AG08396 (cell line): Measurements from ENCODE around the gene ABHD16B.
"Not testable (repeated sequence)": the region's sequence is repeated elsewhere in the genome, so short reads cannot be mapped to it uniquely, and the experiment has no call there.

Source experiments
- DNase-seq: peaks from one replicate; pipeline ENCODE4 v3.0.0; 2012; ENCODE audit warnings: low spot score, mixed read lengths

ABHD16B gene

DNA sequence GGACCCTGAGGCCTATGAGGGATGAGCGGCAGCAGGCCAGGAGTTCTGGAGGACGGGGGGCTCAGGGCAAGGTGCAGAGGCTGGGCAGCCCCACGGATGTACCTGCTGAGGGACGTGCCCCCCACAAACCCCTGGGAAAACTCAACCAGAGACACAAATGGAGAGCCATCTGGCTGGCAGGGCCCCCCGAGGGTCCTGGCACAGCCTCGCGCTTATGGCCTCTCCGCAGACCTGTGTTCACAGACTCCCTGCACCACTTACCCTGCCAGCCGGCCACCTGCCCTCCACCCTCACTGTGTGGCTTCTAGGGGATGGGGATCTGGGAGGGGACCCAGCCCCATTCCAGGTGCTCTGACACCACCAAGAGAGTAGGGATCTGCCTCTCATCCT lies 26.8 kb upstream of the ABHD16B start:
- DNase-seq, result no peak

DNA sequence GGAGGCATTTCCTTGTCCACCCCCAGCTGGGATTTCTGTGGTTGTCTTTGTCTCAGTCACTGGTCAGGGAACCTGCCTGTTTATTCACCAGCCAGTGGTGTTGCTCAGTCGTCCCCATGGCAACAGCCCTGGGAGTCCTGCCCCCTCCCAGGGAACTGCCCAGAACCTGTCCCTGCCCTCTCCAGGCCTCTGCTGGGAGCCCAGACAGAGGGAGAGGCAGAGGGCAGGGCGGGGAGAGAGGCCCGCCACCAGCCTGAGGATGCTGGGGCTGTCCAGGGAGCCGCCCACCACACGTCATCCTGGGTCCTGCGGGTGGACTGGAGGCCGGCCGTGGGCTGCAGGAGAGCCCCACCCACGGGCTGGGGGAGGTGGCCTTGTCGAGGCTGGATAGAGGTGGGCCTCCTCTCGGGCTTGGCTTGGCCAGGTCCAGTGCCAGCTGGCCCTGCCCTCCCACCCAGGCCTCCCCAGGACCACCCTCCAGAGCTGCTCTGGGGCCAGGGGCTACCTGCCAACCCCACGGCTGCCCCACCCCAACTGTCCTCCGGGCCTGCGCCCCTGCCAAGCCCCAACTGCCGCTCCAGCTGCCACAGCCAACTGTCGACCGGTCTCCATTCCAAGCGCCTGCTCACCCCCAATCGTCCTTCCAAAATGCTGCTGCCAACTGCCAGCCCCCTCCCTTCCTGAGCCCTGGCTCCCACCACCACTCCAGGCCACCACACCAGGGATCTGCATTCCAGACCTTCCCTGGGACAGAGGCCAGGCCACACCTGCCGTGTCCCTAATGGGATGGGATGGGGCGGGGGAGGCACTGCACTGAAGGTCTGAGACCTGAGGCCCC lies 26.1 kb upstream of the ABHD16B start:
- DNase-seq, result peak; percentile 100

DNA sequence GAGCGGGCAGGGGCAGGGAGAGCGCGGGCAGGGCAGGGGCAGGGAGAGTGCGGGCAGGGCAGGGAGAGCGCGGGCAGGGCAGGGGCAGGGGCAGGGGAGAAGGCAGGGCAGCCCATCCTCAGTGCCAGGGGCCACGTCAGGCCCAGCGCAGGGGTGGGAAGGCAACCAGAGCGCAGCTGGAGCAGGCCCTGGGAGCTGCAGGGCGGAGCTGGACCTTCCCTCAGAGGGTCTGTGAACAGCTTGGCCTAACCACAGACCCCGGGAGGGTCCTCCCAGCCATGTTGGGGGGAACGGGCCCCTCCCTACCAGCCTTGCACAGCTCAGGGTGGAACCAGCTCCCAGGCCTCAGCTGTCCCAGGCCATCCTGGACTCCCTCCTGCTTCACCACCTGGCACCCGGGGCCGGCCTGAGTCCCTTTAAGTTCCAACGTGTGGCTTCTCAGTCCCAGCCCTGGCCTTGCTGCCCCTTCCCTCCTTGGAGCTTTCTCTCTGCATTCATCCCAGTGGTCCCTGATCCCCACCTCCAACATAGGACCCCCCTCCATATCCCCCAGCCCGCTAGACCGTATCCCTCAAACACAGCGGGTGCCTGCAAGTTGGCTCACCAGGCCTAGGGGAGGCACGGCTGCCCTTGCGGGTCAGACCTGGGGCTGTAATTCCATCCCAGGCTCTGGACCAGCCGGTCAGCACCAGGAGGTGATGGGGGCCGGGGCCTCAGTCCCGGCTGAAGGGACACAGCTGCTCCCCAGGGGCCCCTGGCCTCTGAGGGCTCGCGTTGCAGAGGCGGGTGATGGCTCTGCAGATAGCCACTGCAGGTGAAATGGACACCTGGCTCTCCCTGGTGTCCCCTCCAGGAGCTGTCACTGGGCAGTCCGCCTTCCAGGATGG lies 24.6 kb upstream of the ABHD16B start:
- DNase-seq, result no peak

DNA sequence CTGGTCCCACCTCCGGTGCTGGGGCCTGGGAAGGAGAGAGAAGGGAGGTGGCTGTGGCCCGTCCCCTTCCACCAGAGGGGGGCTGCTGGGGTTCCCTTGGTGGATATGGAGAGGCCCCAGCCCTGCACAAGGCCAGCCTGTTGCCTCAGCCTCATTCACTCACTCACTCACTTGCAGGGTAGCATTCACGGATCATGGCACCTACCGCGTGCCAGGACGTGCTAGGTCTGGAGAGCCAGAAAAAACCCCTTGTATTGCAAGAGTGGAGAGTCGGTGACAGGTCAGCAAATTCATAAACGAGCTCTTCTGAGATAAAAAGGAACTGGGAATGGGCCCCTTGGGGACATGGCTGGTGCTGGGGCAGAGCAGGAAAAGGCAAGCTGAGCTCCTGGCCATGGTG lies 23.8 kb upstream of the ABHD16B start:
- no peak for DNase-seq

DNA sequence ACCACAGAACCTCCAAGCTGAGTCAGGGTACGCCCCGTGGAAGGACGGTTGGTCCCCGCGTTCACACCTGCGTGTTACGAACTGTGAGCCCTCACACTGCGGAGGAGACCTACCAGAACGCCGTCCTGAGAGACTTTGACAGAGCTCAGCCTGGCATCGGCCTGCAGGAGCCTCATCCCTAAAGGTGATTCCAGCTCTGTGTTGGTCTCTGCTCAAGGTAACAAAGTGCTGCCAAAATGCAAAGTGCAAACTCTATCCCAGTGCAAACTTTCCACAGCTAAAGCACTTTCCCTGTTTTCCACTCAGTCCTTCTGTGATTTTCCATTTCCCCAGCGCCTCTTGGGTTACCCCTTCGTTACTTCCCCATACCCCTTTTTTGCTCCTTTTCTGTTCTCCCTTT lies 21.7 kb upstream of the ABHD16B start:
- DNase-seq, result no peak

DNA sequence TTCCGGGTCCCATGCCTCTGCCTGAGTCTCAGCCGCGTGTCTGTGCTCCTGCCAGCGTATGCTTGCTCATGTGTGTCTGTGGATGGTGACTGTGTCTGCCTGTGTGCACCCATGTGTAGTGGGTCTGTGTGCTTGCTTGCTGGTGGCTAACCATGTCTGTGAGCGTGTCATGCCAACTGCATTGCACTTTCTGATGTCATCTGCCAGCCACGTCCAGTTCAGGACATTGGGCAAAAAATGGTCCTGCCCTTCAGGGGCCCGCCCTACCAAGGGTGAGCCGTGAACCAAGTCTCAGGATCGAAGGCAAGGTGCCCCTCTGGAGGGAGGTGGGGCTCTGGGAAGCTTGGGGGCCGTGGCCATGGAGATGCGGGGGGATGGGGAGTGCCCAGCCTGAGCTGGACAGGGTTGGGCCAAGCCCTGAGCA lies 20.9 kb upstream of the ABHD16B start:
- no peak for DNase-seq

DNA sequence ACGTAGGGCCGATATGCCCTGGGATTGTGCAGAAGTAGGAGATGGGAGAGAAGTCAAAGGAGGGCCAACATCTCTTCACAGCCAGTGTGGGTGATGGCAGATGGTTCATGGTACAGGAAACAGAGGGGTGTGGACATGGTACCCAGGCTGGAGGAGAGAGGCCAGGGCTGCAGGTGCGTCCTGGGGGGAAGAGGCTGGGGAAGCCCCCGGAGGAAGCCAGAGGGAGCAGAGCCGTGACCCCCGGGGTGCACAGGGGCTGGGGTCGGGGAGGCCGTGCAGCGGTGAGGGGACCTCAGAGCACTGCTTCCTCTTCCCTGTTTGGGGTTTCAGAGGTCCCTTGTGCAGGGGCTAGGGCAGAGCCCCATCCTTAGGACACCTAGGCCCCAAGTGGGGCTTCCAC lies 19.0 kb upstream of the ABHD16B start:
- DNase-seq, result no peak

DNA sequence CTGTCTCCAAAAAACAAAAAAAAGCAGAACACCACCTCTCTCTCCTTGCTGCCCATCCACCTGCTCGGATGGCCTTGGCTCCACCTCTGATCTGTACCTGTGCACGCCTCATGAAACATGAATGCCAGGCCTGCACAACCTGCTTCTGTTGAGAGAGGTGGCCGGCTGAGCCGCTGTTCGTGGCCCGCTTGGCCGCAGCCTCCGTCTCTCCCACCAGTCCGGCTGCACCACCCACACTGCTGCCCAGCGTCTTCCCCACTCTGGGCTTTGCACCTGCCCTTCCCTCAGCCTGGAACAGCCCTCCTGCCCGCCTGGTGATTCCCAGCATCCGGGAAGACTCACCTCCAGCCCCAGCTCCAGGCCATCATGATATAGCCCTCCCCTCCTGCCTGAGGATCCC lies 18.1 kb upstream of the ABHD16B start:
- no peak for DNase-seq

DNA sequence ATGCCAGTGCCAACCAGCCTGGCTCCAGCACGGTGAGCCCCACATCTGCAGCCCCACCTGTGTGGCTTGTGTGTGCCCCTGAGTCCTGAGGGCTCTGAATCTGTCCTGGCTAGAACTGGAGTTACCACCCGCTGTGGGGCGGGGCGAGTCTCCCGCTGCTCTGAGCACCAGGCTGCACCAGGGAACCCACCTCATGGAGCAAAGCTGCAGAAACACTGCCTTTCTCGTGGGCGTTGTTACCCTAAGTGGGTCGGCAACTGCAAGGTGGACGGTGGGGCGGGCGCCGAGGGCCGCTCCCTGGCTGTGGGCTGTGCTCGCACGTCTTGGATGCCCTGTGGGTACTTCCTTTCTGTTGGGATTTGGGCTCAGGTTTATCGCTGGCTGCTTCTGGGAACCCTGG lies 17.5 kb upstream of the ABHD16B start:
- no peak for DNase-seq

DNA sequence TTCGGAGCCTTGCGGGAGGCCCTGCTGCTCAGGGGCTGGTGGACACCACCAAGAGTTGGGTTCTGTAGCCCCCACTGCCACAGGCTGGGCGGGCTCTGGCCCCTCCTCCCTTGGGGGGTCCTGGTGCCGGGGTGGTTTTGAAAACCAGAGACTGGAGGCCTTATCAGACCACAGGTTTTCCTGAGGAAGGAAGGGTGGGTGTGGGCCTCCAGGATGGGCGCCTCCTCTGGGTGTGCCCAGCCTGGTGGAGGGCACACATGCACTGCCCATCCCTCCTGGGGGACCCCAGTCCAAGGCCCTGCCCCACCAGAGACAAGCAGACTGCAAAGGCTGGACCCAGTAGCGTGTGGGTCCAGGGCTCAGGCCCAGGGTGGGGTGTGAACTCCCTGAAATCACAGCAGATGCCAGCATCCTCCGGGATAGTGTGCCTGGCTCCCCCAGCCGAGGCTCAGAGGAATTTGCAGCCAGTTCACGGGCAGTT lies 16.7 kb upstream of the ABHD16B start:
- DNase-seq, result no peak

DNA sequence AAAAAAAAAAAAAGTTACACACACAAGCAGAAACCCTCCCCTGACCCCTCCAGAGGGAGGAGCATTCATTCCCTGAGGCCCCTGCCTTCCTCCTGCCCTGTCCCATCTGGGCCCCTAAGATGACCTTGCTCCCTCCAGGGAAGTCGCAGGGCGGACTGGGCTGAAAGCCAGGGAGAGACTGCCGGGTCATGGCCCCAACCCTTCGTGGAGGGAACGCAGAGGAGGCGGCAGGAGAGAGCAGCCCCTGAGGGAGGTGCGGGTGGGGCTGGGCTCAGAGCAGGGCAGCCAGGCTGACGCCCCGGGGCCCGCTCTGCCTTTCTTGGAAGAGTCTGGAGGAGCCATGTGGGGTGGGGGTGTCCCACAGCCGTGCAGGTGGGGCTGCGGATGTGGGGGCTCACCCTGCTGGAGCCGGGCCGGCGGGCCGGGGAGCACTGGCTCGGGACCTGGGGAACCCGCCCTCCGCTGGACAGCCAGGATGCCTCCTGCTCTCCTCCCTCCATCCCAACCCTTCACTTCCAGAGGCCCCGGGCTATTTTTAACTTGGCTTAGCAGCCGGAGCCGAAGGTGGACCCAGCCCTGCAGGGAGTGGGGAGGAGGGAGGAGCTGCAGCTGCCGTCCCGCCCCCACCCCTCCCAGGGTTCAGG lies 15.0 kb upstream of the ABHD16B start:
- peak; percentile 70 for DNase-seq

DNA sequence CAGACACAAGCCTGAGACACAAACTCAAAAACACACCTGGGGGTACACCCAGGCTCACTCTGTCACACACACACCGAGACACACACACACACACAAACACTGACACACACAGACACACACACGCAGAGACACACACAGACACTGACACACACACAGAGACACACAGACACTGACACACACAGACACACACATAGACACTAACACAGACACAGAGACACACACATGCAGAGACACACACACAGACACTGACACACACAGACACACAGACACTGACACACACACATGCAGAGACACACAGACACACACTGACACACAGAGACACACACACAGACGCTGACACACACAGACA lies 14.4 kb upstream of the ABHD16B start:
- DNase-seq, result no peak

DNA sequence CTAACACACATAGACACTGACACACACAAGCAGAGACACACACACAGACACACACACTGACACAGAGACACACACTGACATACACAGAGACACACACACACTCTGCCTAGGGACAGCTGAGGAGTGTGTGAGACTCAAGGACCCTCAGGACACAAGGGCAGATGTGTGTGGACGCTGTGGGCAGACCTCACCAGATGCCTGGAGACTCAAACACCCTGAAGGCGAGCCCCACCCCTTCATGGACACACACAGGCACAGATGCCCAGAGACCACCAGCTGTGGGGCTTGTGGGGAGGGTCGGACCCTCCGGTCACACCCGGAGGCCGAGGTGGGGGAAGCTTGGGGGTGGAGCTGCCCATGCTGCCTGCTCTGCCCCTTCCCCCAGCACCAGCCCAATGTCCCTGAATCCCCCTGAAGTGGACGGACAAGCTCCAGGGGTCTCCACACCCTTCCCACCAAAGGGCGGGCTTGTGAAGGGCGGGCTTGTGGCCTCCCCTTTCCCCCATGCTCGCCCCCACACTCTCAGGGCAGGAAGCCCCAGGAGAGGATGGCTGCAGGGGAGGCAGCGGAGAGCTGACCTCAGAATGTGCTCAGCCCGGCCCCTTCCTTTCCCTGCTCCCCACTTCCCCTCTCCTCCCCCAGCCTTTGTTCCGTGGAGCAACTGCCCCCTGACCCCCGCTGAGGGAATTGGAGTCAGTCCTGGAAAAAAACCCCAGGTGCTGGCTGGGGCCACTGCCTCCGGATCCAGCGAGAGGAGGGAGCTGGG lies 13.9 kb upstream of the ABHD16B start:
- DNase-seq, result no peak

DNA sequence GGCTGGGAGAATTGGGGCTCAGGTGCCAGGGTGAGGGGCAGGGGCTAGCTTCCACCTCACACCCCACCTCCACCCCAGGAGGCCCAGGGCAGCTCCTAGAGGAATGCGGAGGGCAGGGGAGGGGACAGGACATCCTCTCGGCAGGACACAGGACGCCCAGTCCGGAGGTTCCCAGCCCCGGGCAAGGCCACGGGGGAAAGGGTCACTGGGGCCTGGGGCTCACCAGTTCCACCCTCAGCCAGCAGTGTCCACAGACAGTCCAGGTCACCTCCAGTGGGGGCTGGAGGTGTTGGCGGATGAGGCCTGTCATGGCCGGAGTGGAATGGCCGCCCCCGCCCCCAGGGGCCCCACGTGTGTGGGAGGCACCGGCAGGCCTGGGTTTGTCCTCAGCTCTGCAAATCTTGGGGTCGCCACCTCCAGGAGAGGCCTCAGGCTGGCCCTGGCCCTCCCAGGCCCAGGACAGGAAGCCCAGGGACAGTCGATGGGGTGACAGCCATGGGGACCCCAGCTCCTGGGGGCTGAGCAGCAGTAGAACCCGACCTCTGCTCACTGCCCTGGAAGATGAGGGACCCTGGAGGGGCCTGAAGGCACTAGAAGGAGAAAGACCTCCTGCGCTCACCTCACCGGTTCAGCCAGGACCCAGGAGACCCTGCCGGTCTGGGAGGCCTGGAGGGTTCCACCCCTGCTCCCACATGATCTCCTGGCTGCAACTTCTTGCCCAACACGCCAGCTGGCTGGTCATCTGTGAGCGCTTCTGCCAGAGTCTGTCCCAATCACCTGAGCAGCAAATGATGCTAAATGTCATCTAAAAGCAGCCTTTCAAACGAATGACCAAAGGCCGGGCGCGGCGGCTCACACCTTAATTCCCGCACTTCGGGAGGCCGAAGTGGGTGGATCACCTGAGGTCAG lies 13.0 kb upstream of the ABHD16B start:
- no peak for DNase-seq

DNA sequence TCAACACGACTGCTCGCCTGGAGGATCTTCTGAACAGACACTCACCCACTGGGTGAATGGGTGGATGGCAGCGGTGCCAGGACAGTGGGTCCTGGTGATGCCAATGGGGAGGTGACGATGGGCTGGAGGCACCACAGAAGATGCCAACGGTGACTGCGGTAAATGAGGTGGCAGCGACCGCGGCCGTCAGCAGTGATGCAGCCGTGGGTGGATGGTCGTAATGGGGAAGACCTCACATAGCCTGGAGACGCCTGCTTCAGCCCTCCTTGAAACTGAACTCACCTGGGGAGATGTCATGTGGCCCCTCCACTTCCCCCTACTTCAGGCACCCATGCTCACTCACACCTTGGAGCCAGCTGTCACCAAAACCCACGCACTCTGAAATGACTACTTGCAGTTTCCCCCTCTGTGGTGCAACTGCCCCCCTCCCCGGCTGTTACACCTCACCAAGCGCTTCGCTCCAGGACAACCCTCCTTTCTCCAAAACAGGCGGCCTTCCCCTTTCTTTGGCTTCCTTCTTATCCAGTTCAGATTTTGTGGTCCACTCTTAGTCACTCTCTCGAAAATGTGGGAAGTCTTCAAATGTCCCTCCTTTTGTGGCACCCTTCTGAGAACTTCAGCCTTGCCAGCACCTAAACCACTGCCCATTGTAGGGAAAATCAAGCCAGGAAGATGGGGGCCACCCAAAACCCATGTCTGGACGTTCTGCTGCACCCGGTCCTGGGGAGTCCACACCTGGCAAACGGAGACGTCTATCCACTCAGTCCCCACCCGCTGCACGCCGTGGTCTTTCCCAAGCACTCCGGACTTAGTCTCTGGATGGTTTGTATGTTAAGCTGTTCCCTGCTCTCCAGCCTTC lies 10.4 kb upstream of the ABHD16B start:
- no peak for DNase-seq

DNA sequence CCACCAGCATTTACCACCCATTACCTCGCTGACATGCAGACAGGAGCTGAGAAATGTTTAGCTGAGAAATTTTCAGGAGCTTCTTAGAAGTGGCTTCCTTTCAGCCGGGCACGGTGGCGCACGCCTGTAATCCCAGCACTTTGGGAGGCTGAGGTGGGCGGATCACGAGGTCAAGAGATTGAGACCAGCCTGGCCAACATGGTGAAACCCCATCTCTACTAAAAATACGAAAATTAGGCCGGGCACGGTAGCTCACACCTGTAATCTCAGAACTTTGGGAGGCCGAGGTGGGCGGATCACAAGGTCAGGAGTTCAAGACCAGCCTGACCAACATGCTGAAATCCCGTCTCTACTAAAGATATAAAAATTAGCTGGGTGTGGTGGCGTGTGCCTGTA lies 9.8 kb upstream of the ABHD16B start:
- not testable (repeated sequence) for DNase-seq

DNA sequence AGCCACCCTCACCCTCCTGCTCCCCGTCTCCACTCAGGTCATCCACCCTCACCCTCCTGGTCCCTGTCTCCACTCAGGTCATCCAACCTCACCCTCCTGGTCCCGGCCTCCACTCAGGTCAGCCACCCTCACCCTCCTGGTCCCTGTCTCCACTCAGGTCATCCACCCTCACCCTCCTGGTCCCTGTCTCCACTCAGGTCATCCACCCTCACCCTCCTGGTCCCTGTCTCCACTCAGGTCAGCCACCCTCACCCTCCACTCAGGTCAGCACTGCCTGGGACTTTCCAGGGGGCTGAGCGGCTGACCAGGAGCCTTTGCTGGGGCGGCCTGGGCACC lies 7.6 kb upstream of the ABHD16B start:
- DNase-seq, result not testable (repeated sequence)

DNA sequence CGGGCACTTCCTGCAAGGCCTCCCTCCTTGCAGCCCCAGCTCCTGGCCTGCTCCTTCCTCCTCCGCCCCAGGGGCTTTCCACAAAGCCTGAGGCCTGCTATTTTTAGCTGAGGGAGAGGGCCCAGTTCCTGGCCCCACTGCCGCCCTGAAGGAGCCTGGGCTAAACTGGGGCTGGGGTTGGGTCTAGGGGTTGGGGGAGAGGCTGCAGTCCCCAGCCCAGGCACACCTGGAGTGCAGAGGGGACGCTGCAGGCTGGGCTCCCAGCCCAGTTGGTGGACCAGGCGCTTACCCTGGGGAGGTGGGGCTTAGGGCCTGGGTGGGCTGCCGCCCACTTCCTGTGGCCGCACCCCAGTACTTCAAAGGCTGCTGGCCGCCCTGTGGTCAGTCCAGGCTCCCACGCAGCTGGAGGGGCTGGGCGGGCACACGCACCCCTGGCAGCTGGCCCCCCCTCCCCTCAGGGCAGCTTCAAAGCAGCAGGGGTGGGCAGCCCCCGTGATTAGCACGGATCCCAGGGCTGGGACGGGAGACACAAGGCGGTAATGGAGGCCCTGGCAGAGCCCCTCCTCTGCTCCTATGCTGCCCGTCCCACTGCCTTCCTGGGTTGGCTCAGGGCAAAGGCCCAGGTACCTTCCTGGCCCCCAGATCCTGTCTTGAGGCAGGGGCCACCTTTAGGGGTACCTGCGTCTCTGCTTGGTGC lies 7.1 kb upstream of the ABHD16B start:
- DNase-seq, result no peak

DNA sequence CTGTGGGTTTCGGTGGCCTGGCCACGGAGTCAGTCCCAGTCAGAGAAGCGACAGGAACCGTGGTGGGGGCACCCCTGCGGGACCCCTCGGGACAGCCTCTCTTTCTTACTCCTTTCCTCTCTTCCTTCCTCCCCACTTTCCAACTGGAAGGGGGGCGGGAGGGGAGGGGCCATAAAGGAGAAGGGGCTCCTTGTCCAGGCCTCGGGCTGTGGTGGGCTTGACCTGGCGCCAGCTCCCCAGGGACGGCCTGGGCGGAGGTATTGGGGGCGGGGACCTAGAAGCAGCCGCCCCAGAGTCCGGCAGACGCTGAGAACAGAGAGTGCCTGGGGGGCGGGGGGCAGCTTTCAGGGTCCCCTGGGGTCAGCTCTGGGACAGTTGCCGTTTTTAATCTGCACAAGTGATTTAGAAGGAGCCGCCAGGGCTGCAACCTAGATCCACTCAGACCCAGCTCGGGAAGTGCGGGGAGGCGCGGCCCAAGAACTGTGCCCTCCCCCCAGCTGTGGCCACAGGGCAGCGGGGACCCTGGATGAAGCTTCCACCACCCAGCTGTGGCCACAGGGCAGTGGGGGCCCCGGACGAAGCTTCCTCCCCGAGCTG lies 6.4 kb upstream of the ABHD16B start:
- DNase-seq, result peak; percentile 57
